H1 (cell line): ENCODE results near the gene ASB7. TPM values are rescaled to one million over a fixed set of nuclear protein-coding genes. Genes with fewer than 3 reads are reported as not detected.

Experiments used
- CTCF ChIA-PET: fragments of 300-600 bp; sonication (Branson Sonifier 250); formaldehyde crosslinking; loops from one replicate; lab custom pipeline; 2021; ENCODE audit not compliant: partially characterized antibody; lab: Charles Lee
- POLR2A ChIA-PET: fragments of 300-600 bp; sonication (Branson Sonifier 250); formaldehyde crosslinking; loops from one replicate; lab custom pipeline; 2021; ENCODE audit warnings: inconsistent platforms; ENCODE audit not compliant: partially characterized antibody; lab: Charles Lee
- DNase-seq, 2 experiments: peaks; one replicate each; pipeline versions ENCODE4 v3.0.0 to v3.0.0-alpha.2; 2010 to 2022; ENCODE audit warnings: low spot score in 2 of 2, low read depth in 1 of 2, mixed read lengths in 1 of 2
- FAIRE-seq: peaks from 2 replicates; lab custom pipeline; 2011; peaks lifted over from hg19 to GRCh38; lab: Jason Lieb, UNC
- H2AFZ ChIP-seq: 2 replicates; pipeline ENCODE4 v1.8.1; 2012; ENCODE audit warnings: low read length, inconsistent platforms
- H2AK5ac ChIP-seq: 2 replicates; pipeline ENCODE4 v1.6.1; 2013; ENCODE audit warnings: low read depth, low read length
- H2BK120ac ChIP-seq: replicated peaks from 2 replicates; pipeline ENCODE3; 2013; ENCODE audit warnings: low read depth, low read length, inconsistent platforms
- H2BK12ac ChIP-seq: 2 replicates; pipeline ENCODE4 v1.6.1; 2013; ENCODE audit warnings: low read depth, low read length
- H2BK15ac ChIP-seq: 2 replicates; pipeline ENCODE4 v1.6.1; 2013; ENCODE audit warnings: low read length
- H2BK20ac ChIP-seq: 2 replicates; pipeline ENCODE4 v1.6.1; 2013; ENCODE audit warnings: low read length
- H2BK5ac ChIP-seq: 2 replicates; pipeline ENCODE4 v1.6.1; 2013; ENCODE audit warnings: low read depth, low read length
- H3K14ac ChIP-seq: 2 replicates; pipeline ENCODE4 v1.6.1; 2013; ENCODE audit warnings: inconsistent platforms; ENCODE audit not compliant: insufficient read length
- H3K18ac ChIP-seq: 2 replicates; pipeline ENCODE4 v1.6.1; 2013; ENCODE audit warnings: low read length; ENCODE audit errors: extremely low read depth
- H3K23ac ChIP-seq: 2 replicates; pipeline ENCODE4 v1.6.1; 2013; ENCODE audit warnings: inconsistent platforms; ENCODE audit not compliant: insufficient read length
- H3K23me2 ChIP-seq: 2 replicates; pipeline ENCODE4 v1.6.1; 2013; ENCODE audit warnings: low read depth, low read length
- H3K27ac ChIP-seq: 2 replicates; pipeline ENCODE4 v1.6.1; 2011; ENCODE audit warnings: low read depth, low read length, inconsistent platforms
- H3K27me3 ChIP-seq, 4 experiments: replicated peaks in 1 of 4; 1 replicate in 1 of 4; 2 replicates in 3 of 4; pipeline versions ENCODE4 v1.6.1 to v1.8.1; 2011 to 2013; ENCODE audit warnings: low read length in 3 of 4, mild to moderate bottlenecking in 3 of 4, inconsistent platforms in 2 of 4, mixed read lengths in 2 of 4, moderate library complexity in 1 of 4; ENCODE audit not compliant: control insufficient read depth in 3 of 4, insufficient read depth in 3 of 4; ENCODE audit errors: extremely low read depth in 1 of 4
- H3K36me3 ChIP-seq, 4 experiments: 2 replicates each; pipeline versions ENCODE4 v1.6.1 to v1.8.1; 2011 to 2013; ENCODE audit warnings: mild to moderate bottlenecking in 4 of 4, low read length in 3 of 4, moderate library complexity in 2 of 4, control low read depth in 1 of 4, inconsistent platforms in 1 of 4; ENCODE audit not compliant: insufficient read depth in 4 of 4, control insufficient read depth in 2 of 4
- H3K4ac ChIP-seq: replicated peaks from 2 replicates; pipeline ENCODE3; 2013; ENCODE audit warnings: low read length, low read depth, mixed read lengths, inconsistent platforms; ENCODE audit not compliant: insufficient read length
- H3K4me1 ChIP-seq, 4 experiments: replicated peaks in 1 of 4; 1 replicate in 1 of 4; 2 replicates in 3 of 4; pipeline versions ENCODE4 v1.6.1 to v1.8.1; 2011 to 2013; ENCODE audit warnings: low read length in 3 of 4, inconsistent platforms in 2 of 4, mixed read lengths in 1 of 4; ENCODE audit not compliant: insufficient read depth in 4 of 4, control insufficient read depth in 3 of 4
- H3K4me2 ChIP-seq, 2 experiments: 2 replicates each; pipeline versions ENCODE4 v1.6.1 to v1.8.1; 2011 to 2013; ENCODE audit warnings: low read depth in 2 of 2, low read length in 2 of 2, control low read depth in 1 of 2, inconsistent platforms in 1 of 2, mild to moderate bottlenecking in 1 of 2; ENCODE audit not compliant: insufficient read depth in 1 of 2
- H3K4me3 ChIP-seq, 4 experiments: fragments of 200-600, 300-600 bp in 1 of 4; sonication (generic), shearing (Covaris generic), sonication (Bioruptor Twin) in 1 of 4; 2 replicates each; pipeline versions ENCODE4 v1.5.1 to v1.8.1; 2011 to 2016; ENCODE audit warnings: low read length in 4 of 4, low read depth in 3 of 4, control low read depth in 2 of 4, inconsistent platforms in 2 of 4, mild to moderate bottlenecking in 2 of 4, mixed read lengths in 1 of 4, moderate library complexity in 1 of 4; ENCODE audit not compliant: insufficient read depth in 2 of 4; ENCODE audit errors: extremely low read depth in 1 of 4
- H3K56ac ChIP-seq: replicated peaks from 2 replicates; pipeline ENCODE3; 2013; ENCODE audit warnings: low read depth, mild to moderate bottlenecking, mixed read lengths, low read length, inconsistent platforms; ENCODE audit not compliant: insufficient read length
- H3K79me1 ChIP-seq: 2 replicates; pipeline ENCODE4 v1.6.1; 2013; ENCODE audit warnings: low read depth, low read length, control low read depth
- H3K79me2 ChIP-seq, 2 experiments: 2 replicates each; pipeline versions ENCODE4 v1.6.1 to v1.8.1; 2012 to 2013; ENCODE audit warnings: low read length in 2 of 2, mild to moderate bottlenecking in 2 of 2, inconsistent platforms in 1 of 2; ENCODE audit not compliant: insufficient read depth in 2 of 2, control insufficient read depth in 1 of 2
- H3K9ac ChIP-seq, 4 experiments: replicated peaks in 1 of 4; 1 replicate in 1 of 4; 2 replicates in 3 of 4; pipeline versions ENCODE4 v1.6.1 to v1.8.1; 2011 to 2013; ENCODE audit warnings: low read depth in 3 of 4, low read length in 3 of 4, control low read depth in 2 of 4, mild to moderate bottlenecking in 2 of 4, moderate library complexity in 2 of 4, inconsistent platforms in 1 of 4; ENCODE audit errors: extremely low read depth in 1 of 4
- H3K9me3 ChIP-seq, 2 experiments: 2 replicates each; pipeline versions ENCODE4 v1.6.1 to v1.8.1; 2012 to 2013; ENCODE audit warnings: mild to moderate bottlenecking in 2 of 2, moderate library complexity in 2 of 2, control low read depth in 1 of 2, inconsistent platforms in 1 of 2, low read depth in 1 of 2, low read length in 1 of 2, mixed read lengths in 1 of 2; ENCODE audit not compliant: insufficient read depth in 2 of 2
- H4K20me1 ChIP-seq, 2 experiments: replicated peaks in 1 of 2; 2 replicates each; pipeline versions ENCODE3 to v1.8.1; 2011 to 2013; ENCODE audit warnings: inconsistent platforms in 2 of 2, low read length in 2 of 2, mild to moderate bottlenecking in 1 of 2; ENCODE audit not compliant: insufficient read depth in 2 of 2, control insufficient read depth in 1 of 2
- H4K5ac ChIP-seq: 2 replicates; pipeline ENCODE4 v1.6.1; 2013; ENCODE audit warnings: low read length, low read depth, mixed read lengths, inconsistent platforms; ENCODE audit not compliant: insufficient read length
- H4K8ac ChIP-seq: 2 replicates; pipeline ENCODE4 v1.8.0; 2013; ENCODE audit warnings: mild to moderate bottlenecking, moderate library complexity, low read length, inconsistent platforms; ENCODE audit not compliant: insufficient read depth; ENCODE audit errors: extremely low read depth
- H4K91ac ChIP-seq: replicated peaks from 2 replicates; pipeline ENCODE3; 2013; ENCODE audit warnings: low read length, mixed read lengths, inconsistent platforms; ENCODE audit not compliant: insufficient read length
- ATF3 ChIP-seq: IDR thresholded peaks from 2 replicates; pipeline ENCODE4 v1.6.1; 2011; ENCODE audit warnings: low read depth, mild to moderate bottlenecking, low read length; ENCODE audit not compliant: insufficient read depth
- BACH1 ChIP-seq: IDR thresholded peaks from 2 replicates; pipeline ENCODE4 v1.6.1; 2012; ENCODE audit warnings: low read length, improper control_type of control experiment
- BRCA1 ChIP-seq: IDR thresholded peaks from 2 replicates; pipeline ENCODE4 v1.6.1; 2012; ENCODE audit warnings: low read depth, low read length, improper control_type of control experiment
- CREB1 ChIP-seq: IDR thresholded peaks from 2 replicates; pipeline ENCODE4 v1.6.1; 2012; ENCODE audit warnings: inconsistent platforms
- EZH2 ChIP-seq: fragments of 200-600 bp; sonication (generic); IDR thresholded peaks from 2 replicates; pipeline ENCODE4 v1.7.1; 2012; ENCODE audit warnings: low read depth, mild to moderate bottlenecking, moderate library complexity, low read length, inconsistent platforms; ENCODE audit not compliant: severe bottlenecking
- FOSL1 ChIP-seq: IDR thresholded peaks from 2 replicates; pipeline ENCODE4 v1.6.1; 2011; ENCODE audit warnings: mild to moderate bottlenecking, low read depth, low read length, moderate library complexity; ENCODE audit not compliant: insufficient read depth
- HDAC6 ChIP-seq: IDR thresholded peaks from one replicate; pipeline ENCODE4 v1.7.1; 2012; ENCODE audit warnings: low read depth, mild to moderate bottlenecking, inconsistent platforms, low read length, moderate library complexity
- KDM5A ChIP-seq: fragments of 200-600 bp; IDR thresholded peaks from 2 replicates; pipeline ENCODE4 v1.7.1; 2012; ENCODE audit warnings: mild to moderate bottlenecking, low read length, inconsistent platforms, mixed read lengths
- PHF8 ChIP-seq: fragments of 200-600 bp; sonication (generic); conservative IDR thresholded peaks from 2 replicates; pipeline ENCODE4 v1.7.1; 2012; ENCODE audit warnings: low read depth, mild to moderate bottlenecking, inconsistent platforms, low read length, moderate library complexity
- RBBP5 ChIP-seq: IDR thresholded peaks from 2 replicates; pipeline ENCODE4 v1.7.1; 2012; ENCODE audit warnings: low read depth, mild to moderate bottlenecking, inconsistent platforms, low read length, moderate library complexity, borderline replicate concordance
- RFX5 ChIP-seq: IDR thresholded peaks from 2 replicates; pipeline ENCODE4 v1.6.1; 2011; ENCODE audit warnings: low read depth, low read length, improper control_type of control experiment, borderline replicate concordance
- TCF12 ChIP-seq: IDR thresholded peaks from 2 replicates; pipeline ENCODE4 v1.6.1; 2011; ENCODE audit warnings: low read depth, mild to moderate bottlenecking, low read length
- USF2 ChIP-seq: IDR thresholded peaks from 2 replicates; pipeline ENCODE4 v1.6.1; 2011; ENCODE audit warnings: low read length, improper control_type of control experiment
- WGBS, 2 experiments: shearing (Covaris generic) in 1 of 2; methylation state at CpG; one replicate each; pipeline versions ENCODE4 v1.1.6 to v1.1.7; 2013 to 2015; ENCODE audit warnings: low lambda C conversion rate in 2 of 2, mixed read lengths in 2 of 2, inconsistent platforms in 1 of 2, low coverage in 1 of 2, missing lambda C conversion rate in 1 of 2; ENCODE audit not compliant: insufficient replicate concordance in 2 of 2, insufficient coverage in 1 of 2, insufficient read length in 1 of 2; ENCODE audit errors: extremely low coverage in 1 of 2, missing lambda C conversion rate in 1 of 2; 5-methylcytosine and 5-hydroxymethylcytosine counted together
- polyA plus RNA-seq, 7 experiments: library from polyadenylated mRNA; depleted of rRNA in 3 of 7; stranded (reverse) in 5 of 7; unstranded in 2 of 7; fragments of >200 nt in 5 of 7; fragments of 200-250 nt in 2 of 7; gene quantifications; 1 replicate in 5 of 7; 2 replicates in 1 of 7; 4 replicates in 1 of 7; pipeline versions ENCODE4 v1.2.1 to v1.2.3, GENCODE V29; 2011 to 2013; ENCODE audit warnings: missing spikeins in 2 of 7, mixed read lengths in 2 of 7
- total RNA-seq: library from RNA; stranded (reverse); fragmentation: NEBNext Ultra II Directional; extraction: Animal tissue kit (Norgen Biotek cat#: 25700); gene quantifications from 2 replicates; pipeline ENCODE4 v1.2.1, GENCODE V29; 2021

Gene ASB7
- total and polyA plus RNA-seq, 2 of the 8 experiments (the other 6 are each of a cell fraction or from before 2014, with no cell fraction given): 5.2 to 12.8 TPM

GRCh38 chr15:100616700-100617099 is 14.3 kb downstream of the ASB7 start:
- H2BK20ac ChIP-seq: no peak overlapping the region
- POLR2A ChIA-PET: no interaction called here
- peaks cover 2% of the 10 kb centered on the region; the same call in 1 of the 2 replicates for H3K79me1 ChIP-seq
- H2BK120ac ChIP-seq: no peak overlapping the region
- FAIRE-seq (no peak), DNase-seq (no peak)
- no peak overlapping the region for H2AFZ ChIP-seq
- H4K20me1 ChIP-seq: no peaks in the 10 kb centered on the region
- H3K9me3 ChIP-seq: no peaks in the 10 kb centered on the region
- no peak overlapping the region for H2AK5ac ChIP-seq
- CTCF ChIA-PET: interaction anchor here (0.9 to 3.0 kb wide), 3 partner anchors 9 to 18 kb away, joined by 3 to 7 read pairs (median 4); no protein-coding TSS in a partner anchor
- H4K8ac ChIP-seq: no peak overlapping the region
- H3K18ac ChIP-seq: no peak overlapping the region
- peaks cover 3 to 23% (median 13%) of the 10 kb centered on the region in 4 experiments; a peak in 7 of 8 replicates for H3K36me3 ChIP-seq
- 89% methylated on average over 2 of the region's 2 CpGs; no CpG with 5 or more reads in 1 of the 2 experiments for WGBS, 2 experiments
- no peaks in the 10 kb centered on the region for H3K27me3 ChIP-seq
- no peak overlapping the region for H3K56ac ChIP-seq
- no peak overlapping the region for H3K9ac ChIP-seq
- no peak overlapping the region for H3K4me3 ChIP-seq
- no peak overlapping the region for H3K4ac ChIP-seq
- H3K14ac ChIP-seq: no peak overlapping the region
- no peak overlapping the region for H3K27ac ChIP-seq
- no peak overlapping the region for H4K91ac ChIP-seq
- no peak overlapping the region for H2BK5ac ChIP-seq
- no peak overlapping the region for H2BK15ac ChIP-seq
- H2BK12ac ChIP-seq: no peak overlapping the region
- no peaks in the 10 kb centered on the region for H3K4me1 ChIP-seq
- H3K4me2 ChIP-seq: no peak overlapping the region
- H3K23me2 ChIP-seq: no peaks in the 10 kb centered on the region
- H3K23ac ChIP-seq: no peak overlapping the region
- H4K5ac ChIP-seq: no peak overlapping the region
- H3K79me2 ChIP-seq: peaks cover 0 to 2% of the 10 kb centered on the region in 2 experiments; a peak in 1 of 4 replicates
- no peak for TF ChIP-seq CREB1
- TF ChIP-seq PHF8: no peak
- TF ChIP-seq ATF3: no peak
- no peak for TF ChIP-seq HDAC6
- no peak for TF ChIP-seq FOSL1
- TF ChIP-seq KDM5A: no peak
- TF ChIP-seq BRCA1: no peak
- TF ChIP-seq BACH1: no peak
- no peak for TF ChIP-seq USF2
- no peak for TF ChIP-seq EZH2
- TF ChIP-seq RFX5: no peak
- TF ChIP-seq RBBP5: no peak
- no peak for TF ChIP-seq TCF12
